ENCODE data around the gene RHNO1.

GRCh38 chr12:2851931-2852330 lies 25.1 kb upstream of the RHNO1 start:
- TF ChIP-seq CTCF (conservative IDR thresholded peaks at IDR 0.05; ENCODE audit: low read length) (no peak), EZH2phosphoT487 (IDR thresholded peaks at IDR 0.05; ENCODE audit: borderline replicate concordance) (no peak)

Measured in Loucy (cell line).